ENCODE results near the gene SSUH2.

Gene SSUH2

DNA sequence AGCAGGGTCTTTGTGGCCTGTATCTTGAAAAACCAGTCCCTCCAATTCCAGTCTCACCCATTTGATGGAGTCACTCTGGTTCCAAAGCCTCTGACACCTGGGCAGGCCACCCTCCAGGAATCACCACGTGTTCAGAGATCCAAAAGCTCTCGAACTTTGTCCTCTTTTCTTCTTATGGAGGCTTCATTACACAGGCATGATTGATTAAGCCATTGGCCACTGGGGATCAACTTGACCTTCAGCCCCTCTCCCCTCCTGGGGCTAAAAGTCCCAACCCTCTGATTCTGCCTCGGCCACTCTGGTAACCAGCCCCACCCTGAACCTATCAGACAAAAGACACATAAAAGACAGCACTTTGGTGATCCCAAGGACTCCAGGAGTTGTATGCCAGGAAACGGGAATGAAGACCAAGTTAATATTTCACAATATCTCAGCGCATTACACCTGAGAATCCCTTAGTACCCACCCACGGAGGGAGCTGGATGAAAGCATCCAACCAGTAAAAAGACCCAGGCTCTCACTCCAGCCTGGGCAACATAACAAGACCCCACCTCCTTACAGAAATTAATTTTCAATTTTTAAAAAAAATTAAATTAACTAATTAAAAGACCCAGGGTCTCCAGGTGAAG lies 23.0 kb upstream of the SSUH2 start:
- ChIA-PET CTCF (interaction anchor here (1.3 kb wide), 1 partner anchor 250 kb away, joined by 4 read pairs; no protein-coding TSS in a partner anchor), POLR2A (no interaction called here)
- H3K9me3 ChIP-seq (ENCODE audit: control insufficient read depth, insufficient read depth, low read depth, low read length): no peaks in the 10 kb centered on the region
- H3K4me3 ChIP-seq (ENCODE audit: low read depth, low read length): no peak overlapping the region
- no peaks in the 10 kb centered on the region for H3K36me3 ChIP-seq (ENCODE audit: control insufficient read depth in 2 of 2, insufficient read depth in 1 of 2, low read length in 2 of 2)
- no peaks in the 10 kb centered on the region for H3K4me1 ChIP-seq (ENCODE audit: control insufficient read depth, insufficient read depth, low read length)
- TF ChIP-seq ZNF335 (tag by site-specific recombination; conservative IDR thresholded peaks at IDR 0.05) (no peak), KLF1 (tag by site-specific recombination; IDR thresholded peaks at IDR 0.05) (no peak), ZBTB20 (tag by site-specific recombination; IDR thresholded peaks at IDR 0.05) (no peak), KLF8 (tag by site-specific recombination; IDR thresholded peaks at IDR 0.05) (no peak), ZNF266 (tag by site-specific recombination; IDR thresholded peaks at IDR 0.05; ENCODE audit: low read depth) (no peak), ZNF585B (tag by site-specific recombination; IDR thresholded peaks at IDR 0.05) (no peak), ZNF157 (tag by site-specific recombination; IDR thresholded peaks at IDR 0.05) (no peak), SALL2 (tag by site-specific recombination; IDR thresholded peaks at IDR 0.05; ENCODE audit: borderline replicate concordance) (no peak), ZNF112 (tag by site-specific recombination; IDR thresholded peaks at IDR 0.05) (no peak)
- H3K27ac ChIP-seq (ENCODE audit: extremely low read depth, low read depth, low read length): no peak overlapping the region

DNA sequence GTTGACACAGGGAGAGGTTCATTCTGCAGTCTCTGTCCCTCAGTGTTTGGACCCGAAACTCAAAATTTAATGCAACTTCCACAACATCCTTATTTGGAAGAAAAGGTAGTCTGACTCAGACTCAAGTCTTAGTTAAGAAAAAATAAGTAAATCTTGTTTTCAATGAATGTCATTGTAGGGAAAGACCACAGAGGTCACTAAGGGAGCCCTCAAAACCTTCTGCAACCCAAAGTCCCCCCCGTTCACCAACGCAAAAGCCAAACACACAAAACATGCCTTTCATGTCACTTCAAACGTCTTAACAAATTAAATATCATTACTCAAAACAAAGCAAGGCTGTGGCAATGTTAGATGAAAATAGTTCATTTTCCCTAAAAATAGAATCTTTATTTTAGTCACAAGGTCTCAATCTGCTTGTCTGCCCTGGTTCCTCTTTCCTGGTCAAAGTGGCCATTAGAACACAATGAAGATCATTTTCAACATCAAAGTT lies 20.9 kb upstream of the SSUH2 start:
- peaks cover 4% of the 10 kb centered on the region; the same call in 1 of the 2 replicates for H3K4me1 ChIP-seq (ENCODE audit: control insufficient read depth, insufficient read depth, low read length)
- H3K9me3 ChIP-seq (ENCODE audit: control insufficient read depth, insufficient read depth, low read depth, low read length): no peaks in the 10 kb centered on the region
- ChIA-PET POLR2A (no interaction called here), CTCF (interaction anchor here (0.7 to 1.7 kb wide), 3 partner anchors 38 to 100 kb away, joined by 3 to 5 read pairs (median 4); no protein-coding TSS in a partner anchor)
- H3K27ac ChIP-seq (ENCODE audit: extremely low read depth, low read depth, low read length): no peak overlapping the region
- TF ChIP-seq ZNF544 (tag by site-specific recombination; IDR thresholded peaks at IDR 0.05) (no peak), ZNF529 (tag by site-specific recombination; IDR thresholded peaks at IDR 0.05; ENCODE audit: insufficient replicate concordance) (no peak), GFI1B (tag by site-specific recombination; IDR thresholded peaks at IDR 0.05) (no peak), ZNF24 (tag by site-specific recombination; IDR thresholded peaks at IDR 0.05) (no peak), ZNF521 (tag by site-specific recombination; IDR thresholded peaks at IDR 0.05) (no peak), HOXD13 (CRISPR knock-in tag; IDR thresholded peaks at IDR 0.05; ENCODE audit: borderline replicate concordance) (no peak), ZNF10 (tag by site-specific recombination; IDR thresholded peaks at IDR 0.05) (no peak), ZNF501 (tag by site-specific recombination; IDR thresholded peaks at IDR 0.05) (no peak)
- H3K36me3 ChIP-seq (ENCODE audit: control insufficient read depth in 2 of 2, insufficient read depth in 1 of 2, low read length in 2 of 2): no peaks in the 10 kb centered on the region
- no peak overlapping the region for H3K4me3 ChIP-seq (ENCODE audit: low read depth, low read length)

GRCh38 chr3:8663177-8664061 lies 18.8 kb upstream of the SSUH2 start:
- peak; percentile 58 for TF ChIP-seq ZNF654 (tag by site-specific recombination; IDR thresholded peaks at IDR 0.05; ENCODE audit: low read depth)
- TF ChIP-seq ZNF391 (tag by site-specific recombination; IDR thresholded peaks at IDR 0.05; ENCODE audit: borderline replicate concordance, low read depth): no peak
- CTCF ChIA-PET: interaction anchor here (0.5 to 2.2 kb wide), 35 partner anchors 11 to 351 kb away, joined by 3 to 20 read pairs (median 4); partner anchors contain the start of genes OXTR and SSUH2
- peaks cover 20% of the 10 kb centered on the region for H3K4me1 ChIP-seq (ENCODE audit: control insufficient read depth, insufficient read depth, low read length)
- H3K4me3 ChIP-seq (ENCODE audit: low read depth, low read length): no peak overlapping the region
- H3K9me3 ChIP-seq (ENCODE audit: control insufficient read depth, insufficient read depth, low read depth, low read length): no peaks in the 10 kb centered on the region
- no peaks in the 10 kb centered on the region for H3K36me3 ChIP-seq (ENCODE audit: control insufficient read depth in 2 of 2, insufficient read depth in 1 of 2, low read length in 2 of 2)
- POLR2A ChIA-PET: interaction anchor here (1.4 kb wide), 1 partner anchor 11 kb away, joined by 3 read pairs; no protein-coding TSS in a partner anchor
- H3K27ac ChIP-seq (ENCODE audit: extremely low read depth, low read depth, low read length): no peak overlapping the region

All from HEK293 (cell line).